ENCODE data around the gene EHBP1. TPM values are rescaled to one million over a fixed set of nuclear protein-coding genes. Genes with fewer than 3 reads are reported as not detected.

Gene EHBP1
- total and polyA plus RNA-seq, 2 donors (not counting 3 experiments of a cell fraction or from before 2014, with no cell fraction given): 8.4 to 34.8 TPM

GRCh38 chr2:63012541-63012940 lies 307.0 kb downstream of the EHBP1 start:
- Histone ChIP-seq H3K79me2 (ENCODE audit: control insufficient read depth, insufficient read depth, low read length) (no peaks in the 10 kb centered on the region), H4K20me1 (replicated peaks; ENCODE audit: control insufficient read depth, extremely low read depth, insufficient read depth, low read length) (no peaks in the 10 kb centered on the region), H3K4me2 (ENCODE audit: insufficient read depth, low read length) (no peak overlapping the region), H3K4me1 (ENCODE audit: control insufficient read depth, extremely low read depth, insufficient read depth, low read length) (no peaks in the 10 kb centered on the region), H2AFZ (ENCODE audit: low read depth, low read length) (no peak overlapping the region), H3K27ac (ENCODE audit: insufficient read depth, low read depth, low read length) (no peak overlapping the region), H3K9me1 (replicated peaks; ENCODE audit: control insufficient read depth, extremely low read depth, insufficient read depth, low read length) (no peaks in the 10 kb centered on the region), H3K4me3 (replicated peaks in 1 of 3; ENCODE audit: insufficient read depth in 1 of 3, low read depth in 1 of 3, low read length in 3 of 3) (no peak overlapping the region), H3K36me3 (ENCODE audit: control insufficient read depth in 2 of 2, extremely low read depth in 1 of 2, insufficient read depth in 2 of 2, low read length in 2 of 2) (no peaks in the 10 kb centered on the region), H3K27me3 (ENCODE audit: control insufficient read depth in 2 of 2, insufficient read depth in 2 of 2, low read length in 2 of 2) (no peaks in the 10 kb centered on the region), H3K9me3 (replicated peaks; ENCODE audit: control insufficient read depth, insufficient read depth, low read length) (no peaks in the 10 kb centered on the region), H3K9ac (replicated peaks; ENCODE audit: extremely low read depth, insufficient read depth, low read length) (no peak overlapping the region)
- no peak for FAIRE-seq
- no peak for DNase-seq (ENCODE audit: low read depth, low spot score)
- no peak for TF ChIP-seq POLR2A (IDR thresholded peaks at IDR 0.05; ENCODE audit: low read depth, low read length)
- no peak for TF ChIP-seq CTCF (IDR thresholded peaks at IDR 0.05; ENCODE audit: extremely low read depth in 1 of 2, insufficient read depth in 1 of 2, low read depth in 1 of 2, low read length in 2 of 2)
- TF ChIP-seq JUN (IDR thresholded peaks at IDR 0.05; ENCODE audit: borderline replicate concordance, insufficient read depth, insufficient read length, low read depth): no peak
- TF ChIP-seq FOS (IDR thresholded peaks at IDR 0.05; ENCODE audit: borderline replicate concordance, insufficient read depth, low read length): no peak
- TF ChIP-seq GATA2 (IDR thresholded peaks at IDR 0.05; ENCODE audit: insufficient read depth, insufficient read length, low read depth, low read length): no peak
- no peak for TF ChIP-seq EZH2 (IDR thresholded peaks at IDR 0.05; ENCODE audit: borderline replicate concordance, low read depth, low read length, severe bottlenecking)
- TF ChIP-seq POLR2AphosphoS5 (IDR thresholded peaks at IDR 0.05; ENCODE audit: insufficient read depth, low read depth, low read length): no peak
- TF ChIP-seq MYC (IDR thresholded peaks at IDR 0.05; ENCODE audit: low read depth, low read length): no peak
- no peak for TF ChIP-seq MAX (IDR thresholded peaks at IDR 0.05; ENCODE audit: insufficient read depth, insufficient read length)
- intact Hi-C loops (cut with micrococcal nuclease): no loop called here
- CTCF ChIA-PET: interaction anchor here (0.6 to 2.0 kb wide), 6 partner anchors 10 to 41 kb away, joined by 3 to 7 read pairs (median 3); no protein-coding TSS in a partner anchor
- POLR2A ChIA-PET: no interaction called here
- dilution Hi-C loops (cut with MboI; ENCODE audit: extremely low pct_ligation_motif_present, low sequenced_read_pairs): no loop called here
- BruUV-seq (replicated peaks): no TSS peak
